Activated CD4-positive, alpha-beta T cell treated with anti-CD3 and anti-CD28 coated beads, Interleukin-2, amount 10 ng/mL, durations not matched to agents 7 days and 5 days (primary cell): ENCODE measurements around the gene ATOSA. TPM values are rescaled to one million over a fixed set of nuclear protein-coding genes. Genes with fewer than 3 reads are reported as not detected.

Experiments used
- CTCF ChIA-PET: fragments of 350-600 bp; sonication (Branson Sonifier 250); formaldehyde crosslinking; loops from one replicate; lab custom pipeline; 2021; ENCODE audit warnings: antibody characterized with exemption; lab: Charles Lee
- POLR2A ChIA-PET: fragments of 350-600 bp; sonication (Branson Sonifier 250); formaldehyde crosslinking; loops from one replicate; lab custom pipeline; 2021; ENCODE audit warnings: antibody characterized with exemption; lab: Charles Lee
- DNase-seq: peaks from one replicate; pipeline ENCODE4 v3.0.0-alpha.2; 2020
- H3K27ac Mint-ChIP-seq: one replicate; pipeline ENCODE4 v1.8.0; 2021; ENCODE audit warnings: mild to moderate bottlenecking, moderate library complexity, mixed read lengths
- H3K27me3 Mint-ChIP-seq: one replicate; pipeline ENCODE4 v1.8.0; 2021; ENCODE audit warnings: mixed read lengths
- H3K36me3 Mint-ChIP-seq: one replicate; pipeline ENCODE4 v1.8.0; 2021; ENCODE audit warnings: low read depth, mixed read lengths
- H3K4me1 Mint-ChIP-seq: one replicate; pipeline ENCODE4 v1.8.0; 2021; ENCODE audit warnings: mixed read lengths
- H3K4me3 Mint-ChIP-seq: one replicate; pipeline ENCODE4 v1.8.0; 2021; ENCODE audit warnings: mild to moderate bottlenecking, moderate library complexity, mixed read lengths
- H3K9me3 Mint-ChIP-seq: one replicate; pipeline ENCODE4 v1.8.0; 2021; ENCODE audit warnings: mixed read lengths
- total RNA-seq, 2 experiments: library from RNA; stranded (reverse); gene quantifications; one replicate each; pipeline ENCODE4 v1.2.3, GENCODE V29; 2021

Gene ATOSA
- total RNA-seq, result 10 to 100 TPM; 39.5 to 41.1 TPM

GRCh38 chr15:52679232-52680040, at the start of gene ATOSA:
TSS of gene ATOSA (minus strand) at chr15:52679388. CDS start at chr15:52678021, 1,367 bp downstream.
- peak within 1 kb of the TSS; percentile 97 for H3K4me3 Mint-ChIP-seq
- ChIA-PET POLR2A (interaction anchor here (0.7 kb wide), 1 partner anchor 942 kb away, joined by 7 read pairs; no protein-coding TSS in a partner anchor), CTCF (interaction anchor here (0.8 kb wide), 1 partner anchor 10 kb away, joined by 3 read pairs; no protein-coding TSS in a partner anchor)
- no peaks in the 10 kb centered on the region for H3K27me3 Mint-ChIP-seq
- DNase-seq, result peak; percentile 95
- peak within 1 kb of the TSS; percentile 100 for H3K27ac Mint-ChIP-seq
- H3K9me3 Mint-ChIP-seq, result no peaks in the 10 kb centered on the region
- H3K4me1 Mint-ChIP-seq, result peaks cover 50% of the 10 kb centered on the region
- peaks cover 18% of the 10 kb centered on the region for H3K36me3 Mint-ChIP-seq

GRCh38 chr15:52728899-52729298, 49.7 kb upstream of the ATOSA start:
- peaks cover 33% of the 10 kb centered on the region for H3K4me1 Mint-ChIP-seq
- H3K4me3 Mint-ChIP-seq, result no peak overlapping the region
- no peak for DNase-seq
- no peaks in the 10 kb centered on the region for H3K36me3 Mint-ChIP-seq
- no peak overlapping the region for H3K27ac Mint-ChIP-seq
- CTCF ChIA-PET, result no interaction called here
- H3K27me3 Mint-ChIP-seq, result peaks cover 2% of the 10 kb centered on the region
- POLR2A ChIA-PET, result no interaction called here
- no peaks in the 10 kb centered on the region for H3K9me3 Mint-ChIP-seq

GRCh38 chr15:52727815-52728214, 48.6 kb upstream of the ATOSA start:
- Mint-ChIP-seq H3K4me3 (no peak overlapping the region), H3K36me3 (no peaks in the 10 kb centered on the region), H3K27me3 (peaks cover 2% of the 10 kb centered on the region), H3K9me3 (no peaks in the 10 kb centered on the region), H3K27ac (no peak overlapping the region), H3K4me1 (peaks cover 24% of the 10 kb centered on the region)
- DNase-seq, result no peak
- ChIA-PET CTCF (no interaction called here), POLR2A (no interaction called here)

- H3K36me3 Mint-ChIP-seq, result no peaks in the 10 kb centered on the region
- no peaks in the 10 kb centered on the region for H3K9me3 Mint-ChIP-seq
- H3K27me3 Mint-ChIP-seq, result peaks cover 2% of the 10 kb centered on the region
- no peak overlapping the region for H3K27ac Mint-ChIP-seq
- ChIA-PET CTCF (no interaction called here), POLR2A (no interaction called here)
- H3K4me3 Mint-ChIP-seq, result no peak overlapping the region
- peaks cover 18% of the 10 kb centered on the region for H3K4me1 Mint-ChIP-seq
- DNase-seq, result no peak
Observed at GRCh38 chr15:52726195-52726594, 47.0 kb upstream of the ATOSA start.

GRCh38 chr15:52718551-52718950, 39.4 kb upstream of the ATOSA start:
- Mint-ChIP-seq H3K27me3 (peaks cover 3% of the 10 kb centered on the region), H3K36me3 (no peaks in the 10 kb centered on the region), H3K27ac (no peak overlapping the region), H3K9me3 (no peaks in the 10 kb centered on the region), H3K4me1 (no peaks in the 10 kb centered on the region), H3K4me3 (no peak overlapping the region)
- ChIA-PET CTCF (interaction anchor here (1.3 kb wide), 1 partner anchor 19 kb away, joined by 4 read pairs; no protein-coding TSS in a partner anchor), POLR2A (no interaction called here)
- DNase-seq, result no peak

- H3K4me3 Mint-ChIP-seq, result no peak overlapping the region
- H3K9me3 Mint-ChIP-seq, result no peaks in the 10 kb centered on the region
- peaks cover 3% of the 10 kb centered on the region for H3K27me3 Mint-ChIP-seq
- ChIA-PET CTCF (interaction anchor here (1.3 kb wide), 1 partner anchor 20 kb away, joined by 4 read pairs; no protein-coding TSS in a partner anchor), POLR2A (no interaction called here)
- H3K4me1 Mint-ChIP-seq, result no peaks in the 10 kb centered on the region
- H3K27ac Mint-ChIP-seq, result no peak overlapping the region
- no peaks in the 10 kb centered on the region for H3K36me3 Mint-ChIP-seq
- DNase-seq, result no peak
Observed at GRCh38 chr15:52717924-52718323, 38.7 kb upstream of the ATOSA start.

- Mint-ChIP-seq H3K27ac (no peak overlapping the region), H3K9me3 (no peaks in the 10 kb centered on the region), H3K4me1 (no peaks in the 10 kb centered on the region), H3K27me3 (peaks cover 6% of the 10 kb centered on the region), H3K36me3 (no peaks in the 10 kb centered on the region), H3K4me3 (no peak overlapping the region)
- ChIA-PET POLR2A (no interaction called here), CTCF (no interaction called here)
- DNase-seq, result no peak
Observed at GRCh38 chr15:52717481-52717880, 38.3 kb upstream of the ATOSA start.

- Mint-ChIP-seq H3K36me3 (no peaks in the 10 kb centered on the region), H3K27ac (no peak overlapping the region), H3K27me3 (peaks cover 11% of the 10 kb centered on the region), H3K9me3 (no peaks in the 10 kb centered on the region), H3K4me1 (no peaks in the 10 kb centered on the region), H3K4me3 (no peak overlapping the region)
- DNase-seq, result no peak
- ChIA-PET POLR2A (no interaction called here), CTCF (no interaction called here)
Observed at GRCh38 chr15:52716536-52716935, 37.3 kb upstream of the ATOSA start.

GRCh38 chr15:52715411-52715810, 36.2 kb upstream of the ATOSA start:
- CTCF ChIA-PET, result interaction anchor here (0.6 kb wide), 2 partner anchors 427 to 450 kb away, joined by 3 read pairs; no protein-coding TSS in a partner anchor
- Mint-ChIP-seq H3K27ac (no peak overlapping the region), H3K4me1 (no peaks in the 10 kb centered on the region), H3K36me3 (no peaks in the 10 kb centered on the region), H3K27me3 (peaks cover 11% of the 10 kb centered on the region), H3K9me3 (no peaks in the 10 kb centered on the region), H3K4me3 (no peak overlapping the region)
- DNase-seq, result no peak
- POLR2A ChIA-PET, result no interaction called here

GRCh38 chr15:52714968-52715367, 35.8 kb upstream of the ATOSA start:
- POLR2A ChIA-PET, result no interaction called here
- CTCF ChIA-PET, result interaction anchor here (0.6 kb wide), 1 partner anchor 427 kb away, joined by 3 read pairs; no protein-coding TSS in a partner anchor
- no peaks in the 10 kb centered on the region for H3K4me1 Mint-ChIP-seq
- no peak overlapping the region for H3K27ac Mint-ChIP-seq
- peaks cover 11% of the 10 kb centered on the region for H3K27me3 Mint-ChIP-seq
- H3K4me3 Mint-ChIP-seq, result no peak overlapping the region
- H3K36me3 Mint-ChIP-seq, result no peaks in the 10 kb centered on the region
- DNase-seq, result no peak
- no peaks in the 10 kb centered on the region for H3K9me3 Mint-ChIP-seq

- peaks cover 16% of the 10 kb centered on the region for H3K27me3 Mint-ChIP-seq
- H3K27ac Mint-ChIP-seq, result no peak overlapping the region
- H3K4me3 Mint-ChIP-seq, result no peak overlapping the region
- CTCF ChIA-PET, result no interaction called here
- POLR2A ChIA-PET, result no interaction called here
- no peaks in the 10 kb centered on the region for H3K4me1 Mint-ChIP-seq
- no peak for DNase-seq
- H3K36me3 Mint-ChIP-seq, result no peaks in the 10 kb centered on the region
- H3K9me3 Mint-ChIP-seq, result no peaks in the 10 kb centered on the region
Observed at GRCh38 chr15:52710708-52711389, 31.7 kb upstream of the ATOSA start.

- Mint-ChIP-seq H3K27ac (no peak overlapping the region), H3K4me1 (no peaks in the 10 kb centered on the region), H3K9me3 (no peaks in the 10 kb centered on the region), H3K27me3 (peaks cover 16% of the 10 kb centered on the region), H3K36me3 (no peaks in the 10 kb centered on the region), H3K4me3 (no peak overlapping the region)
- POLR2A ChIA-PET, result no interaction called here
- CTCF ChIA-PET, result no interaction called here
- DNase-seq, result no peak
Observed at GRCh38 chr15:52710050-52710707, 31.0 kb upstream of the ATOSA start.
